HCT116 (cell line): ENCODE results near the gene MYH11.

Experiments used
- ATF3 ChIP-seq: IDR thresholded peaks from 2 replicates; pipeline ENCODE4 v1.6.1; 2012
- CEBPB ChIP-seq: IDR thresholded peaks from 2 replicates; pipeline ENCODE4 v1.6.1; 2012; ENCODE audit warnings: low read depth
- EZH2 ChIP-seq: fragments of 200-600 bp; sonication (generic); IDR thresholded peaks from 2 replicates; pipeline ENCODE4 v1.6.1; 2017; ENCODE audit warnings: antibody characterized with exemption, mixed run types
- JUND ChIP-seq: IDR thresholded peaks from 2 replicates; pipeline ENCODE4 v1.6.1; 2012
- POLR2A ChIP-seq: IDR thresholded peaks from 2 replicates; pipeline ENCODE4 v1.7.0; 2011; ENCODE audit warnings: borderline replicate concordance; ENCODE audit not compliant: insufficient read depth, insufficient read length; ENCODE audit errors: extremely low read depth
- POLR2AphosphoS5 ChIP-seq: IDR thresholded peaks from 2 replicates; pipeline ENCODE4 v1.6.1; 2011; ENCODE audit warnings: mild to moderate bottlenecking, low read depth, low read length, moderate library complexity
- RAD21 ChIP-seq: IDR thresholded peaks from 2 replicates; pipeline ENCODE4 v1.6.1; 2012; ENCODE audit warnings: low read depth, mild to moderate bottlenecking
- TCF7L2 ChIP-seq: IDR thresholded peaks from 2 replicates; pipeline ENCODE4 v1.7.0; 2011; ENCODE audit warnings: borderline replicate concordance, inconsistent platforms; ENCODE audit not compliant: insufficient read depth, insufficient read length; ENCODE audit errors: extremely low read depth
- YY1 ChIP-seq: IDR thresholded peaks from 2 replicates; pipeline ENCODE4 v1.6.1; 2011; ENCODE audit warnings: low read length, low read depth, moderate library complexity, mild to moderate bottlenecking; ENCODE audit not compliant: insufficient replicate concordance; ENCODE audit errors: extremely low read depth
- TF ChIP-seq, protein P1 (sequence below), 3 experiments: fragments of 200-600 bp in 1 of 3; sonication (generic) in 1 of 3; IDR thresholded peaks in 2 of 3; conservative IDR thresholded peaks in 1 of 3; 2 replicates each; pipeline ENCODE4 v1.5.1; 2012 to 2017; ENCODE audit warnings: low read depth in 2 of 3, low read length in 2 of 3, antibody characterized with exemption in 1 of 3, borderline replicate concordance in 1 of 3, control low read depth in 1 of 3, mild to moderate bottlenecking in 1 of 3, mixed read lengths in 1 of 3, mixed run types in 1 of 3, moderate library complexity in 1 of 3; ENCODE audit not compliant: insufficient read depth in 1 of 3
- TF ChIP-seq, protein P2 (sequence below): IDR thresholded peaks from 2 replicates; pipeline ENCODE4 v1.6.1; 2012; ENCODE audit warnings: low read depth

GRCh38 chr16:15811481-15812400 lies 45.1 kb downstream of the MYH11 start:
- TF ChIP-seq TCF7L2 (no peak), EZH2 (no peak), CEBPB (no peak), JUND (no peak), POLR2A (no peak), RAD21 (no peak), ATF3 (no peak), YY1 (no peak), POLR2AphosphoS5 (no peak)
- TF ChIP-seq, protein P1, sequence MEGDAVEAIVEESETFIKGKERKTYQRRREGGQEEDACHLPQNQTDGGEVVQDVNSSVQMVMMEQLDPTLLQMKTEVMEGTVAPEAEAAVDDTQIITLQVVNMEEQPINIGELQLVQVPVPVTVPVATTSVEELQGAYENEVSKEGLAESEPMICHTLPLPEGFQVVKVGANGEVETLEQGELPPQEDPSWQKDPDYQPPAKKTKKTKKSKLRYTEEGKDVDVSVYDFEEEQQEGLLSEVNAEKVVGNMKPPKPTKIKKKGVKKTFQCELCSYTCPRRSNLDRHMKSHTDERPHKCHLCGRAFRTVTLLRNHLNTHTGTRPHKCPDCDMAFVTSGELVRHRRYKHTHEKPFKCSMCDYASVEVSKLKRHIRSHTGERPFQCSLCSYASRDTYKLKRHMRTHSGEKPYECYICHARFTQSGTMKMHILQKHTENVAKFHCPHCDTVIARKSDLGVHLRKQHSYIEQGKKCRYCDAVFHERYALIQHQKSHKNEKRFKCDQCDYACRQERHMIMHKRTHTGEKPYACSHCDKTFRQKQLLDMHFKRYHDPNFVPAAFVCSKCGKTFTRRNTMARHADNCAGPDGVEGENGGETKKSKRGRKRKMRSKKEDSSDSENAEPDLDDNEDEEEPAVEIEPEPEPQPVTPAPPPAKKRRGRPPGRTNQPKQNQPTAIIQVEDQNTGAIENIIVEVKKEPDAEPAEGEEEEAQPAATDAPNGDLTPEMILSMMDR (IDR thresholded peaks at IDR 0.05 in 2 of 3, conservative IDR thresholded peaks at IDR 0.05 in 1 of 3; ENCODE audit: borderline replicate concordance in 1 of 3, insufficient read depth in 1 of 3, low read depth in 2 of 3, low read length in 2 of 3) = no peak
- TF ChIP-seq, protein P2, sequence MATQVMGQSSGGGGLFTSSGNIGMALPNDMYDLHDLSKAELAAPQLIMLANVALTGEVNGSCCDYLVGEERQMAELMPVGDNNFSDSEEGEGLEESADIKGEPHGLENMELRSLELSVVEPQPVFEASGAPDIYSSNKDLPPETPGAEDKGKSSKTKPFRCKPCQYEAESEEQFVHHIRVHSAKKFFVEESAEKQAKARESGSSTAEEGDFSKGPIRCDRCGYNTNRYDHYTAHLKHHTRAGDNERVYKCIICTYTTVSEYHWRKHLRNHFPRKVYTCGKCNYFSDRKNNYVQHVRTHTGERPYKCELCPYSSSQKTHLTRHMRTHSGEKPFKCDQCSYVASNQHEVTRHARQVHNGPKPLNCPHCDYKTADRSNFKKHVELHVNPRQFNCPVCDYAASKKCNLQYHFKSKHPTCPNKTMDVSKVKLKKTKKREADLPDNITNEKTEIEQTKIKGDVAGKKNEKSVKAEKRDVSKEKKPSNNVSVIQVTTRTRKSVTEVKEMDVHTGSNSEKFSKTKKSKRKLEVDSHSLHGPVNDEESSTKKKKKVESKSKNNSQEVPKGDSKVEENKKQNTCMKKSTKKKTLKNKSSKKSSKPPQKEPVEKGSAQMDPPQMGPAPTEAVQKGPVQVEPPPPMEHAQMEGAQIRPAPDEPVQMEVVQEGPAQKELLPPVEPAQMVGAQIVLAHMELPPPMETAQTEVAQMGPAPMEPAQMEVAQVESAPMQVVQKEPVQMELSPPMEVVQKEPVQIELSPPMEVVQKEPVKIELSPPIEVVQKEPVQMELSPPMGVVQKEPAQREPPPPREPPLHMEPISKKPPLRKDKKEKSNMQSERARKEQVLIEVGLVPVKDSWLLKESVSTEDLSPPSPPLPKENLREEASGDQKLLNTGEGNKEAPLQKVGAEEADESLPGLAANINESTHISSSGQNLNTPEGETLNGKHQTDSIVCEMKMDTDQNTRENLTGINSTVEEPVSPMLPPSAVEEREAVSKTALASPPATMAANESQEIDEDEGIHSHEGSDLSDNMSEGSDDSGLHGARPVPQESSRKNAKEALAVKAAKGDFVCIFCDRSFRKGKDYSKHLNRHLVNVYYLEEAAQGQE = no peak
